NT2/D1 (cell line): ENCODE measurements around the gene AGPAT3.

Experiments
- DNase-seq: peaks from one replicate; pipeline ENCODE4 v3.0.0-alpha.2; 2011; ENCODE audit warnings: low read depth, low spot score
- H3K27me3 ChIP-seq: 2 replicates; pipeline ENCODE4 v1.6.0; 2011; ENCODE audit warnings: mild to moderate bottlenecking; ENCODE audit not compliant: insufficient read length, insufficient read depth
- H3K36me3 ChIP-seq: 2 replicates; pipeline ENCODE4 v1.6.1; 2011; ENCODE audit warnings: mild to moderate bottlenecking, low read length, mixed read lengths; ENCODE audit not compliant: insufficient read depth, insufficient read length
- H3K4me1 ChIP-seq: 2 replicates; pipeline ENCODE4 v1.5.1; 2011; ENCODE audit not compliant: insufficient read depth, insufficient read length
- H3K4me3 ChIP-seq: 2 replicates; pipeline ENCODE4 v1.5.1; 2011; ENCODE audit warnings: low read depth; ENCODE audit not compliant: insufficient read length
- H3K9ac ChIP-seq: 2 replicates; pipeline ENCODE4 v1.6.0; 2011; ENCODE audit warnings: low read depth; ENCODE audit not compliant: insufficient read length
- H3K9me3 ChIP-seq: 2 replicates; pipeline ENCODE4 v1.5.1; 2011; ENCODE audit warnings: mild to moderate bottlenecking, low read length; ENCODE audit not compliant: insufficient read depth
- SUZ12 ChIP-seq: IDR thresholded peaks from 2 replicates; pipeline ENCODE4 v1.6.1; 2011; ENCODE audit not compliant: insufficient read length, insufficient read depth; ENCODE audit errors: extremely low read depth
- YY1 ChIP-seq: IDR thresholded peaks from 2 replicates; pipeline ENCODE4 v1.6.1; 2011; ENCODE audit not compliant: insufficient read length, insufficient read depth
- ZNF274 ChIP-seq: IDR thresholded peaks from 2 replicates; pipeline ENCODE4 v1.6.1; 2011; ENCODE audit warnings: mild to moderate bottlenecking, low read depth, low read length

The AGPAT3 gene

DNA sequence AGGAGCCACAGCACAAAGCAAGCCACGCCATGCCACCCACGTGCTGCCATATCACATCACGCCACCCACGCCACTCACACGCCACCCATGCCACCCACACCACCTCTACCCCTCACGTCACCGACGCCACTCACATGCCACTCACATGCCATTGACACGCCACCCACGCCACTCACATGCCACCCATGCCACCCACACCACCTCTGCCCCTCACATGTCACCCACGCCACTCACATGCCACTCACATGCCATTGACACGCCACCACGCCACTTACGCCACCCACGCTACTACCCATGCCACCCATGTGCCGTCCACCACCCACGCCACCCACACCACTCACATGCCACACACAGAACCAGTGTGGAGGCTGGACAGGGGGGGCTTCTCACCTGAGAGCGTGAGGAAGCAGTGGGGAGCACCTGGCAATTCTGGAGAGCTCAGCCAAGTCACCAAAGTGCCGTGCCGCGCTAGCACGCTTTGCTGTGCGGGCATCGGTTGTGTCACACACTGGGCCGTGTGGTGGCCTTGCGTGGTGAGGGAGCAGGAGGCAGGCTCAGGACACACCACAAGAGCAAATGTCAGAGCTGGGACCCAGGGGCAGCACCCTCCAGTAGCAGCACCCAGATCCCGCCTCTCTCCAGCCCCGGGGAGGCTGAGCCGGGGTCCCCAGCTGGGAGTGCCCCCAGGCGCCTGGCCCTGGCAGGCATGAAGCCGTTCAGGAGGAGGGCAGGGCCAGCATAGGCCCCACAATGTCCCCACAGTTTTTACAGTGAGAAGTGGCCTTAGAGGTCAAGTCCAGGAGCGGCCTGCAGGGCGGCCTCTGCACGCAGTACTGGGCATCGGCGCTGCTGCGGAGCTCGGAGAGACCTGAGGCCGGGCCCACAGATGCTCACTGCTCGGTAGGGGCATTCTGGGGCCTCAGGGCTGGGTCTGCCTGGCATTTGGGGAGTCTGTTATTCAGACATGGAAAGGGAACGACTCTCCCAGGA lies 70.0 kb downstream of the AGPAT3 start:
- peaks cover 4% of the 10 kb centered on the region for H3K36me3 ChIP-seq
- H3K27me3 ChIP-seq: no peaks in the 10 kb centered on the region
- H3K9me3 ChIP-seq: no peaks in the 10 kb centered on the region
- TF ChIP-seq ZNF274 (no peak), YY1 (no peak), SUZ12 (no peak)
- H3K4me3 ChIP-seq: no peak overlapping the region
- H3K4me1 ChIP-seq: peaks cover 21% of the 10 kb centered on the region
- DNase-seq: no peak
- H3K9ac ChIP-seq: no peak overlapping the region

DNA sequence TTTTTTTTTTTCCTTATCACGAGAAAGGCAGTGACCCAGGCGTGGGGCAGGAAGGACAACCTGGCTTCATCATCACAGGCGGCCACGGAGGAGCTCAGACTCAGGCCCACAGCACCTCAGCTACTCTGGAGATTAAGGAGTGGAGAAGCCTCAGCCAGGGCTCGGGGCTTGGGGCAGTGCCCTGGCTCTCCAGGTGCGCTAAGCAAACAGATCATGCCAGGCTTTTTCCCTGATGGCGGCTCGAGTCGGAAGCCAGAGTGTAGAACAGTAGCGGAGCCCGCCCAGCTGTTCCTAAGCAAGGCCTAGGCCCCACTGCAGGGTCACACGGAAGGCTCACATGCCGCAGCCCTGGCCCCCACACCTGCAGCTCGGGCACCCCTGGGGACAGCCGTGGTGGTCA lies 70.7 kb downstream of the AGPAT3 start:
- no peak overlapping the region for H3K9ac ChIP-seq
- DNase-seq: no peak
- TF ChIP-seq YY1 (no peak), SUZ12 (no peak), ZNF274 (no peak)
- H3K9me3 ChIP-seq: no peaks in the 10 kb centered on the region
- H3K4me3 ChIP-seq: no peak overlapping the region
- H3K4me1 ChIP-seq: peaks cover 23% of the 10 kb centered on the region
- no peaks in the 10 kb centered on the region for H3K27me3 ChIP-seq
- H3K36me3 ChIP-seq: peaks cover 4% of the 10 kb centered on the region

DNA sequence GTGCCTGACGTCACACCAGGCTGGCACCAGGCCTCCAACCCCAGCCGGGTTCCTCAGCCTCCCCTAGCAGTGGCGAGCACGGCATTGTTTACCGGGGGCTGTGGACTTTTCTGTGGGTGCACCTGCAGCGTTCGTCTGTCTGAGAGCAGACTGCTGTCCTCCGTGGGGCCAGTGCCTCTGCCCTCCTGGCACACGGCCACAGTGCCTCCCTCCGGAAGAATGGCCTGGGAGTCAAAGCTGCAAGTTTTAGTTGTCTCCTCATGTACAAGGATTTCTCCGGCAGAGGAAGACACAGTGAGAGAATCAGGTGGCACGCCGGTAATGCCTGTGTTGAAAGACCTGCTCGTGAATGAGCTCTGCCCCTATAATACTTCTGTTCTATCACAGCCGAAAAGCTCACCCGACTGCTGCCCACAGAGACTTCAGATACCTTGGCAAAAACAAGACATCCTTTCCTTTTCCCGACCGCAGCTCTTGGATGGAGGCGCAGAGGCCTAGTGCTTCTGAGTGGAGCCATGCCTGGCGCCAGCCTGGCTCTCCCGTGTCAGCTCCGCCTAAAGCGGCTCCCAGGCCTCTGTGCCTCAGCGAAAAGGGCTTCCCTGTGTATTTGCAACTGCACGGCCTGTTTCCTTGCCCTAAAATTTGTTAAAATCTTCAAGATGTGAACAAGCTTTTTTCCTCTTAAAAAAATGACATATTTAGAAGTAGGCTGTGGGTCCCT lies 71.4 kb downstream of the AGPAT3 start:
- H3K9me3 ChIP-seq: no peaks in the 10 kb centered on the region
- TF ChIP-seq SUZ12 (no peak), YY1 (no peak), ZNF274 (no peak)
- H3K27me3 ChIP-seq: no peaks in the 10 kb centered on the region
- H3K4me3 ChIP-seq: no peak overlapping the region
- peaks cover 4% of the 10 kb centered on the region for H3K36me3 ChIP-seq
- no peak for DNase-seq
- H3K4me1 ChIP-seq: peaks cover 22% of the 10 kb centered on the region
- H3K9ac ChIP-seq: no peak overlapping the region

DNA sequence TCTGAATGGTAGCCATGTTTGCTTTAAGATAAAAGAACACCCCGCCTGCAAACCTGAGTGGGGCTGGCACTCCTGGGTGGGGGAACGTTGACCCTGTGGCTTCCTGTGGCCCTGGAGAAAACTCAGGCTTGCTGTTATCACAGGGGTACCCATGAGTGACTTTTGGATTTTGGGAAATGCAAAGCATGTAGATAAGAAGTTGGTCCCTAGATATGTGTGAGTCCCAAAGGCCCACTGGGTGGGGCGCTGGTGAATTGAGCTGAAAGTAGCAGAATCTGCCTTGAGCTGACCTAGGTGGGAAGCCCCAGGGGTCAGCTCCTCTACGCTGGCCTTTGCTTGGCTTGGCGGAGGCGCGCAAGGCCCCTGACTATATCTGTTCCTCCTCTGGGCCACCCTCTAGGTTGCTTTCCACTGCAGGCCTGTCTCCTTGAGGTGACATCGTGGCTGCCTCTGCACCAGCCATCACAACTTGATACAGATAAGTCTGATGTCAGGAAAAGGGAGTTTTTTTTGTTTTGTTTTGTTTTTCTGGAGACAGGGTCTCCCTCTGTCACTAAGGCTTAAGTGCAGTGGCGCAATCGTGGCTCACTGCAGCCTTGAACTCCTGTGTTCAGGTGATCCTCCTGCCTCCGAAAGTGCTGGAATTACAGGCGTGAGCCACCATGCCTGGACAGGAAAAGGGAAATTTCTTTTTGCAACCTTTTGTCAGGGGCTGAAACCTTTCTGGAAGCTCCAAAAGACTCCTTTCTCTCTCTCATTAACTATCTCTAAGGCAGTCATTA lies 72.2 kb downstream of the AGPAT3 start:
- Histone ChIP-seq H3K36me3 (peaks cover 4% of the 10 kb centered on the region), H3K9me3 (no peaks in the 10 kb centered on the region), H3K4me1 (peaks cover 22% of the 10 kb centered on the region), H3K9ac (no peak overlapping the region), H3K27me3 (no peaks in the 10 kb centered on the region), H3K4me3 (no peak overlapping the region)
- TF ChIP-seq ZNF274 (no peak), YY1 (no peak), SUZ12 (no peak)
- no peak for DNase-seq

DNA sequence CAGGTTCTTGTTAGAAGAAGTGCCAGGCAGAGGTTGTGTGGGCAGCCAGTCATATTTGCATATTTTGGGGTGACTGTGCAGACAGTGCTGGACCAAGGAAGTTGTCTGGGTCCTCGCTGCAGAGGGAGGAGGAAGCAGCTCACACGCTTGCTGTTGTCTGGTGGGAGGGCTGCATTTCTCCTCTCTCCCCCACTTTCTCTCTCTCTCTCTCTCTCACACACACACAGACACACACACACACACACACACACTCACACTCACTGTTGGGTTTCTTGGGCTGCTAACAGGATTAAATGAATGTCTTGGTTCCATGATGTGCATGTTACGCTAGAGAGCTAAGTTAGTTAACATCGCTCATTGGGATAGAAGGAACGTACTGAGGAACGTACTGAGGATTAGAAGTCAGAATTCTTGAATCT lies 72.9 kb downstream of the AGPAT3 start:
- H3K36me3 ChIP-seq: peaks cover 4% of the 10 kb centered on the region
- no peaks in the 10 kb centered on the region for H3K9me3 ChIP-seq
- no peak overlapping the region for H3K4me3 ChIP-seq
- no peak for DNase-seq
- H3K27me3 ChIP-seq: no peaks in the 10 kb centered on the region
- TF ChIP-seq ZNF274: no peak
- TF ChIP-seq YY1: no peak
- TF ChIP-seq SUZ12: no peak
- no peak overlapping the region for H3K9ac ChIP-seq
- H3K4me1 ChIP-seq: peaks cover 22% of the 10 kb centered on the region

DNA sequence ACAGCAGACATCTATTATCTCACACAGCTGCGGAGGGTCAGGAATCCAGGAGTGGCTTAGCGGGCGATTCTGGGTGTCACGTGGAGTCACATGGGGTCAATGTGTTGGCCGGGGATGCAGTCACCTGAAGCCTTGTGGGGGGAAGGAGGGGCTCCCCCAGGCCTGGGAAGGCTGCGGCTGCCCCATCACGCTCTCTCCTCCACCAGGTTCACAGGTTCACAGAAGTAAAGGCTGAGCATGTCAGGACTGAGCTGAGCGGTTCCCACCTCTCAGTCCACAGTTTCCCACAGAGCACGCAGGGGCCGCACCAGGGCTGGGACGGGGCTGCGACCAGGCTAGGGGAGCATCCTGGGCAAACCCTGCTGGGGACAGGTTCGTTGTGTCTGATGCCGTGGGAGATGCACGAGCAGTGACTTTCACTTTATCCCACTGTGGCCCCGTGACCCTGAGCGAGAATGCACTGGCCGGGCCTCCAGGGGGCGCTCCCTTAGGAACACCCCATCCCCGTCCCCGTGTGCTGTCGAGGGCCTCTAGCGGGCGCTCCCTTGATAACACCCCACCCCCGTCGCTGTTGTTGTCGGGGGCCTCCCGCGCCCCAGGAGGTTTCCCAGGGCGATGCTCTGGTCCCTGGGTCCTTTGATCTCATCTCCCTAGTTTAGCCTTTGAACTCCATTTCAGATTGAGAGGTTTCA lies 73.9 kb downstream of the AGPAT3 start:
- Histone ChIP-seq H3K9ac (peak overlapping the region; percentile 53), H3K27me3 (no peaks in the 10 kb centered on the region), H3K4me1 (peaks cover 24% of the 10 kb centered on the region), H3K36me3 (peaks cover 4% of the 10 kb centered on the region), H3K9me3 (no peaks in the 10 kb centered on the region), H3K4me3 (peak overlapping the region; percentile 13)
- TF ChIP-seq ZNF274 (no peak), YY1 (no peak), SUZ12 (no peak)
- peak; percentile 81 for DNase-seq
